Hypothalamus (tissue), 51 donors: ENCODE data around the gene FRMD5.
"Not testable (repeated sequence)": the region's sequence is repeated elsewhere in the genome, so short reads cannot be mapped to it uniquely, and the experiment has no call there.

ENCODE experiments used
- DNase-seq, 51 donors: peaks; one replicate each; lab custom pipeline; 2025; lab: John Stamatoyannopoulos, UW

Gene FRMD5

DNA sequence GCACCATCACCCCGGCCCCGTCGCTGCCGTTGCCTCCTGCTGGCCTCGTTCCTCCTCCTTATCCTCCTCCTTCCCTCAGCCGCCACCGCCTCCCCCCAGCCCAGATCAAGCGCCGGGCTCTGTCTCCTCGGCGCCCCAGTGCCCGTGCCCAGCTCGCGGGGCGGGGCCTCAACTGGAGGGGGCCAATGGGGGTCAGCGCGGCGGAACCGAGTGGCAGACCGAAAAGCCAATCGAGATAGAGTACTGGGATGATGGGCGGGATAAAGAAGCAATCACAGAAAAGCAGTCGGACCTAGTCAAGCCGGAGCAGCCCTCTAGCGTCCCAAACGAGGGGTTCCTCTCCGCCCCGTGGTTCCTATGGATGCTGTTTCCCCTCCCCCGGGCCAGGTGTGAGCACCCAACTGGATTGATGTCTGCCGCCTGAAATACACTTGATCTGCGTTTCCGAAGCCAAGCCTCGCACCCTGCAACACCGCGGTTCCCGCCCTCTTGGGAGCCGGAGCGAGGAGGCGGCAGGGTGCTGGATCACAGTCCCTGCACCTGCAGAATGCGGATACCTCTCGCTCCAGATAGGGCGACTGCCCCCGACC, at the start of gene FRMD5:
Gene FRMD5, minus strand, starts transcription at position 121 of the 590 bp plus-strand sequence.
- DNase-seq: peak; percentile 68 to 97 (median 92)

DNA sequence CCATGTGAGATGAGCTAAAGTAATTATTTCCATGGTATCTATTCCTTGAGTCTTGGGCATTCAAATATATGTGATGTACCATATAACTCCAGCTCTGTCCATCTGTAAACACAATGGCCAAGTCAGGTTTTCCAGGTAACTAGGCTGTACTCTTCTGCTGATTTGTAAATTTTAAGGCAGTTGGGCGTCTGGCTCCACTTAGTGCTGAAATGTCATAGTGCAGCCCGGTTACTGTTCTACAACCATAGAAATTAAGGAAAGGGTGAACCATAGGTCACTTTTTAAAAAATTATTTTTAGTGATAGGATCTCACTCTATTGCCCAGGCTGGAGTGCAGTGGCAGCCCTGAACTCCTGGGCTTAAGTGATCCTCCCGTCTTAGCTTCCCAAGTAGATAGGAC, 48.8 kb upstream of the FRMD5 start:
- DNase-seq: peak in 3 of 51 donors; percentile 1 to 13 (median 8)

DNA sequence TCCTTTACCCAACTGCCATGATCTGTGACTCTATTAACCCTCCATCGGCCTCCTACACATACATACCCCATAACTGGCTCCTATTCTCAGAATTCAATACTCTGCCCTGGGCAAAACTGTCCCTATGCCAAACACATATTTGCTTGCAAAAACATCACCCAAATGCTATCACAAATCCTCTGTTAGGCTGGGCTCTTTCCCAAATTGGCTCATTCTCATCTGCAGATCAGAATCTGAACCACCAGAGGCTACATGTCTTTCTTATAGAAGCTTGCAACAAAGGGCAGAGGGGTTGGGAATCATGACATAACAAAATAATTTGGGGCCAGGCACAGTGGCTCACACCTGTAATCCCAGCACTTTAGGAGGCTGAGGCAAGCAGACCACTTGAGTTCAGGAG, 48.1 kb upstream of the FRMD5 start:
- DNase-seq: no peak

DNA sequence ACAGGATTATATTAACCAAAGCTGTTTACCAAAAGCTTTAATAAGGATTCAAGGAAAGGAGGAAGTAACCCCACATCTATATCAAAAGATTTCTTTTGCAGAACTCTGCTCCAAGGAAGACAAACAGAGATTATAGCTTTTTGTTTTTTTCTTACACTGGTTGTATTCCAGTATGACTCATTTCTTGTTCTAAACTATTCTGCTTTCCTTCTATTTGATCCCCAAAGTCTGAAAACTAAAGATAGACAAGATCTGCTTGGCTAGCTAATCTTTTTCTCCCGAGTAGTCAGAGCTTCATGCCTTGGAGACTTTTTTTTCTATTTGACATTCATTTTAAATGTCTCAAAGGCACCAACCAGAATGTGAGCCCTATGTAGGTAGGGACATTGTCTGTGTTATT, 36.8 kb upstream of the FRMD5 start:
- no peak for DNase-seq

DNA sequence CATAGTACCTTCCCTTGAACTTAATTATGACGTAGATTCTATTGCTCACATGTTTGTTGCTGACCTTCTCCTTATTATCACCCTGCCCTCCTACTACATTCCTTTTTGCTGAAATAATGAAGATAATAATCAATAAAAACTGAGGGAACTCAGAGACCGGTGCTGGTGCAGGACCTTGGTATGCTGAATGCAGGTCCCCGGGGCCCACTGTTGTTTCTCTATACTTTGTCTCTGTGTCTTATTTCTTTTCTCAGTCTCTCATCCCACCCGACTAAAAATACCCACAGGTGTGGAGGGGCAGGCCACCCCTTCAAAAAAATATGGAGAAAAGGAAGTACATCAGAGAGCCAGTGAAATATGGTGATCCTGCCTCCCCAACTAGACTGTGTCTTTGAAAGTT, 34.2 kb upstream of the FRMD5 start:
- not testable (repeated sequence) for DNase-seq

DNA sequence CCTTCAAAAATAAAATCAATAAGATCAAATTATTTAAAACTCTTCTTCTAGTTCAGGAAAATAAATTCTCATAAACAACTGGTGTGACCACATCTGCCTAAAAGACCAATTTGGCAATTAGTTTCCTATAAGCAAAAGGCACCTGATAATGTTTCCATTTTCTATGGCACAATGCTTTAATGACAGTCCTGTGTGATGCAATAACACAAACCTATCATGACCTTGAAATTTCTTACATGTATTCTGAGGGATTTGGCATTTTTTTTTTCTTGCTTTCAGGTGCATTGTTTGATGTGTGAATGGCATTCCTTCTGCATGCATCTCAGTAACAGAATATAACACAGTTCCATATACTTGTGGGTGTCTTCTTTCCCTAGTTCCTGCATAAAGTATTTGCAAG, 32.5 kb upstream of the FRMD5 start:
- no peak for DNase-seq

DNA sequence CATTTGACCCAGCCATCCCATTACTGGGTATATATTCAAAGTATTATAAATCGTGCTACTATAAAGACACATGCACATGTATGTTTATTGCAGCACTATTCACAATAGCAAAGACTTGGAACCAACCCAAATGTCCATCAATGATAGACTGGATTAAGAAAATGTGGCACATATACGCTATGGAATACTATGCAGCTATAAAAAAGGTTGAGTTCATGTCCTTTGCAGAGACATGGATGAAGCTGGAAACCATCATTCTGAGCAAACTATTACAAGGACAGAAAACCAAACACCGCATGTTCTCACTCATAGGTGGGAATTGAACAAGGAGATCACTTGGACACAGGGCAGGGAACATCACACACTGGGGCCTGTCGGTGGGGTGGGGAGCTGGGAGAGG, 31.9 kb upstream of the FRMD5 start:
- not testable (repeated sequence) for DNase-seq

DNA sequence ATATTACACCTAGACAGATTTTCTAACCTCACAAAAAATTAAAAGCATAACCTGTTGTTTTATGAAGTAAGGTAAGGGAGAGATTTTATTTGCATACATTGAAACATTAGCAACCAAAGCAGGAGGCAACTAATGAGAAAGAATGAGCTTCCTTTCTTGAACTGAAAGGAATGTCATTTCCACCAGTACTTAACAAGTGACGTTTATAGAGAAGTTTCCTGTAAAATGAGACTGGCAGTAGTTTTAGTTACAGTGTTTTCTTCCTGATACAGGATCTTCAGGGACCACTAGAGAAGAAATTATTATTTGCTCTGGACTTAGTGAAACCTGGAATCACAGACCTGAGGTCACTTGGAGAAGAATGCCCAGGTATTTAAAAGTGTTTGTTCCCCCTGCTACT, 27.4 kb upstream of the FRMD5 start:
- DNase-seq: no peak

DNA sequence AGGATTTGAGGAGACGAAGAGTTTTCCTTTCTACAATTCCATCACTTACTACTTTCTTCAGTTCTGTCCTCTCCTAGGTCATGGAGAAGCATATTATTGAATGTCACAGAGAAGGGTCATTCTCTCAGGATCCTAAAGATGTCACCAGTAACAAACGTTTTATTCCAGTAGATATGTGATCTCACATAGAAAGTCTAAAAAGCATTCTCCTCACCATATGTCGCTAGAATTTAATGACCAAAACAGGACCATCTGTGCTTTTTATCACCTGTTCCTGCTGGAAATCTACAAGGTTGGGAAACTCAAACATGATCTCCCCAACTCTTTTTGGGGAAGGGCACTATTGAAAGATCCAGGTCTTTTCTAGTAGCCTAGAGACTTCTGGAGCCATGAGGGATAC, 24.0 kb upstream of the FRMD5 start:
- peak in 2 of 51 donors; percentile 3 to 45 for DNase-seq

DNA sequence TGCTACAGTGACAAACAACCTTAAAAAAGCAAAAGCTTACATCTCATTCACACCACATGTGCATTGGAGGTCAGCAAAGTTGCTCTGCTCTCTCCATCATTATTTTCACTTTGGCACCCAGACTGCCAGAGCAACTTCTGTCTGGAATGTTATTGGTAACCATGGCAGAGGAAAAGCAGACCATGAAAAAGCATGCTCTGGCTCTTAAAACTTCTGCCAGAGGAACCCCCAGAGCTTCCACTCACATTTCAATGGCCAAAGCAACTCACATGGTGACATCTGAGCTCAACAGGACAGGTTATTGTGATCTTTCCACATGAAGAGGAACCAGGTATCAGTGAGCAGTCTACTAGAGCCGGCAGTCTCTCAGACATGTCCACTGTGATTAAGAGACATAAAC, 21.9 kb upstream of the FRMD5 start:
- no peak for DNase-seq

DNA sequence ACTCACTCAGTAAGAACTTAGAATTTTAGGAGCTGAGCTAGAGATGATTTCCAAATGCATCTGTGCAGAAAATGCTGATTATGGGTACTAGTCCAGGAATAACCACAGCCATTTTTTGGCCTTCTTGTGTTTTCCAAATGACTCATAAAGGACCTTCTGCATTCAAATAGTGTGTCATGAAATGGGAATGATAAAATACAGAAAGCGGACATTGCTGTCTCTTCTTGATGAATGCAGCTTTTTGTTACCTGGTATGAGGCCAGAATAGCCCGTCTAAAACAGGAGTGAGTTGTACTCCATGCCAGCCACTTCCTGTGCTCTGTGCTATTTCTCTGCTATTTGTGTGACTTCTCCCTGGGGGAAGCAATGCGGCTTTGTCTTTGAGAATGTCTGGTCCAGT, 20.5 kb upstream of the FRMD5 start:
- DNase-seq: peak in 2 of 51 donors; percentile 2 to 4

DNA sequence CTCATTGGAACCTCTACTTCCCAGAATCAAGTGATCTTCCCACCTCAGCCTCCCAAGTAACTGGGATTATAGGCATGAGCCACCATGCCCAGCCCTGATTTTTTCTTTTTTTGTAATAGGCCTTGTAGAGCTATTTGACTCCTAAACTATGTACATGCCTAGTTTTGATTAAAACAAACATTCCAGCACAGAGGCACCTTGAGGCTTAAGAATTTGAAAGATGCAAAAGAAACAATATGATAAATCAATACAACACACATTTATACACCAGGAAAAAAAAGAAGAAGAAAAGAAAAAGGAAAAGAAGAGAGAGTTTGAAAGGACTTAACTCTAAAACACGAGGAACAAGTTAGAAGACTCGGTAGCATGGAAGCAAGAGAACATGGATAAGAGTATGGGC, 13.9 kb upstream of the FRMD5 start:
- no peak for DNase-seq

DNA sequence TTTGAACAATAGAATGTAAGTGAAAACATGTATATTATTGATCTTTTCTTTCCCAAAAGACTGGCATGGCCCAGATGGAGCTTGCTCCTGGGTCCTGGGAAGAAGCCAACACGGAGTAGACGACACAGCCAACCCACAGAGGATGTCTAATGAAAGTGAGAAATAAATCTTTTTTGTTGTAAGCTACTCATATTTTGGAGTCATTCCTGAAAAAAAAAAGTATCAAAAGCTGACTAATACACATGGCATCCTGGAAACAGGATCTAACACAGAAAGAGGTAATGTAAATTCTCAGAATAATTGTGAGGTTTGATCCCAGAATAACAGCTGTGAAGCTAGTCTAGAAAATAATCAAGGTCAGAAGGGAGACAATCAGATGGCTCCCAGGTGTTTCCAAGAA, 12.6 kb upstream of the FRMD5 start:
- peak in 1 of 51 donors; percentile 2 for DNase-seq

DNA sequence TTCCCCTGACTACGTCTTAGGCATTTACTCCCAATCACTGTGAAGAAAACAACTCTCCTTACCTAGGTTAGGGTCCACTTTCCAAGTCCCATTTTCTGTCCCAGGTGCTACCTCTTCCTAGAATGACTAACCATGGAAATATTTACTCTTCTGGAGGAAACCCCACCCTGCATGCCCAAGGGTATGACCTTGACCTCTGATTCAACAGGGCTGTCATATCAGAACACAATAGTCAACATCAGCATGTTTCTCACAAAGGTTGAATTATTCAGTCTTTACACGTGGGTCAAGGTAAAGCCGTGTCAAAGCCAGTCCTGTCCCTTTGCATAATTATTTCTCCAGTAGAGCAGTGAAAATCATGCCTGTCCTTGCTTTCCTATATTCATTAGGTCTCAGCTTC, 4.3 kb upstream of the FRMD5 start:
- DNase-seq: no peak

DNA sequence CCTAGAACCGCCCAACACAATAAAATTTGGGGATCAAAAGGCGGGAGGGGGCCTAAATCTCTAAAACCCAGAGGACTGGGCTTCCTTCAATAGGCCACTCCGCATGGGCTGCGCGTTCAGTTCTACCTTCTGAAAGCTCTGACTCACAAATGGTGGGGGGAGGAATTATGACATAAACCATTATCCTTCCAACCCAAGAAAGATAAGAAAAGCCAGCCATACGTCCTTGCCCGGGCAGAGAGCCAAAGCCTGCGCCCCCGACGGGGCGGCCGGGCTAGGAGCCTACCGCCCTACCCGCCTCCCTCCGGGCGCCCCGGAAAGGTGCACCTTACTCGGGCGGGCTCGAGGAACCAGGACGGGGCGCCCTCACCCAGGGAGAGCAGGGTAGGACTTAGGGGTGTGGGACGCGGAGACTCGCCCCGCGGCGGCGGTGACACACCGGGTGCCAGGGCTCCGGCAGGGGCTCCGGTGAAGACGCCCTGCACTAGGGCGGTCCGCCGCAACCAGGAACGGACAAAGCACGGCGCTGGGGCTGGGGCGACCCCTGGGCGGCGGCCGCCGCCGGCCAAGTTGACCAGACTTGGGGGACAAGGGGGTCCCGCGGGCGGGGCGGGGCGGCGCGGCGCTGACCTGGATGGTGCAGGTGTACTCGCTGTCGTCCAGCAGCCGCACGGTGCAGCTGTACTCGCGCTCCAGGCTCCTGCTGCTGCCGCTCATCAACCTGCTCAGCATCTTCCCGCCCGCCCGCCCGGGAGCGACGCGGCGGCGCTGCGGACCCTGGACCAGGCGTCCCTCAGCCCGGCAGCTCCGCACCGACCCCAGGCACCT, 534 bp downstream of the FRMD5 start:
- DNase-seq: peak in 30 of 51 donors; percentile 17 to 83 (median 57)

DNA sequence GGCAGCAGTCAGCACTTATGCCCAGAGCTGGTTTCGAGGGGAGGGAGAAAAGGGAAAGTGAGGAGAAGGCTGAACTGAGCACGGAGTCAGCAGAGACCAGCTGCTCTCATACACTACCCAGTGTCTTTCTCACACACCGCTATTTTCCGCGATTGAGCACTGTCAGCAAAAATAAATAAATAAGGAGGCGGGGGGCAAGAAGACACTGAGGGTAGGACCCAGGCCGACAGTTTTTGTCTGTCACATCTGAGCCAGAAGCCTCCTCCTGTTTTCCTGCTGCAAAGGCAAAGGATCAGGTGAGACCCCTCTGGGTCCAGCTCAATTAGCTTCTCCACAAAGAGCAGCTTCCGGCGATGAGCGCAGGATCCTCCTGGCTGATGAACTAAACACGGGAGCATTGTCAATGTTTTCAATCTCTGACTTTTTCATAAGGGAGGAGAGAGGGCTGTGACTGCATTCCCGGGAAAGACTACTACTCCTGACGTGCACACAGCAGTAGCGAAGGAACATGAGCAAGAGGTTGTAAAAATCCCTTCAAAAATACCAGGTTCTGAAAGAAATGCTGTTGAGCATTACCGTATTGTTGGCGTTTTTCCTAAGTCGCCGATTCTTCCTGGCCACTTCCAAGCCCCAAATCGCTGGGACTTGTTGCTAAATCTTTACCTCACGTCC, 1.3 kb downstream of the FRMD5 start:
- DNase-seq: peak in 26 of 51 donors; percentile 4 to 75 (median 26)

DNA sequence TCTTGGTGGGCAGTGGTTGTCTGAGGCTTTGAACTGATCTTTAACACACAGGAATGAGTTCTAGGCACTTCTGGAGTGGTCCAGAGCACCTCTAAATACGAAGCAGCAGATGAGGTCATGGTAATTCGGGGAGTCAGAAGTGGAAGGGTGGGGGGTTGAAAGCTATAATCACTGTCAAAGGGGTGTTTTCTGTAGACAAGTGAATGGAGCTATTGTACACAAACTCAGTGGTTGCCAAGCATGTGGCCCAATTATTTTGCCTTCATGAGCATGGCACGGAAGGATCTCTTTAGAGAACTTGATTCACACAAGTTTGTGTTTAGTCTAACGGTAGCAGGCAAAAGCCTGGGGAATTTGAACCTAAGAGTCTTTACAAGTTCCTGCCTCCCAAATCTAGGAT, 6.3 kb downstream of the FRMD5 start:
- peak in 35 of 51 donors; percentile 2 to 88 (median 48) for DNase-seq

DNA sequence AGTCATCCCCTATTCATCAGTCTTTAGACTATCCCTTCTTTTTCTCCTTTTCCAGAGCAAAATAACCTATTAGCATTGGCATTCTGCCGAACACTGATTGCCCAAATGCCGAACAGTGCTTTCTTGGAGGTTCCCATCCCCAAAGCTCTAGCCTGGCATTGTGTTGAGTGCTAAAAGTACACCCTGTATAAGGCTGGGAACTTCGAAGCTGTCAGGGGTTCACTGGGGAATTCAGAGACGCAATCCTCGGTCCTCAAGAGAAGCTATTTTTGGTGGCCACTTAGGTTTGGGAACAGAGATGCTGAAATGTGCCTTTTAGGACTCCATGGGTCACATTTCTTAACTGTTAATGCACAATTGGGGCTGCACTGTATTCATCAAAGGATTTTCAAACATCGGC, 8.4 kb downstream of the FRMD5 start:
- peak in 18 of 51 donors; percentile 1 to 58 (median 12) for DNase-seq

DNA sequence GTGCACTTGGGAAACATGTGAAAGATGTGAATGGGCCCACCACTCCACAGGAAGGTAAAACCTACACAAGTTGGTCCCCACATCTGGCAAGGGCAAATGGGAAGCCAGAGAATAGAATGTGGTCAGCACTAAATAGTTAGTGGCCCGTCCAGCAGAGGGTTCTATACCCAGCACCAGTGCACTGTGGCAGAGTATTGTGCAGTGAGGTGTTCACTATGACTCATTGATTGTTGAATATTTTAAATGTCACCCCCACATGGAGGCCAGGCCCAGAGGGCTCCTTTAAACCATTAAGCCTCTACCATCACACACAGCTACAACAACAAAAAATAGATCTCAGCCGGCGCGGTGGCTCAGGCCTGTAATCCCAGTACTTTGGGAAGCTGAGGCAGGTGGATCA, 11.7 kb downstream of the FRMD5 start:
- DNase-seq: no peak

DNA sequence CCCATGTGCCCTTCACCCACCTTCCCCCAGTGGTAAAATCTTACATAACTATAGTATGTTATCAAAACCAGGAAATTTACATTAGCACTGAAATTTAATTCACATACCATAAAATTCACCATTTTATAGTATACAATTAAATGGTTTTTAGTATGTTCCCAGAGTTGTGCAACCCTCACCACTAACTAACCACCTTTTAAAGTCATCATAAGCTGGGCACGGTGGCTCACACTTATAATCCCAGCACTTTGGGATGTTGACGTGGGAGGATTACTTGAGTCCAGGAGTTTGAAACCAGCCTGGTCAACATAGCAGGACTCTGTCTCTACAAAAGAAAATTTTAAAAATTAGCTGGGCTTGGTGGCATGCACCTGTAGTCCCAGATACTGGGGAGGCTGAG, 13.7 kb downstream of the FRMD5 start:
- no peak for DNase-seq

DNA sequence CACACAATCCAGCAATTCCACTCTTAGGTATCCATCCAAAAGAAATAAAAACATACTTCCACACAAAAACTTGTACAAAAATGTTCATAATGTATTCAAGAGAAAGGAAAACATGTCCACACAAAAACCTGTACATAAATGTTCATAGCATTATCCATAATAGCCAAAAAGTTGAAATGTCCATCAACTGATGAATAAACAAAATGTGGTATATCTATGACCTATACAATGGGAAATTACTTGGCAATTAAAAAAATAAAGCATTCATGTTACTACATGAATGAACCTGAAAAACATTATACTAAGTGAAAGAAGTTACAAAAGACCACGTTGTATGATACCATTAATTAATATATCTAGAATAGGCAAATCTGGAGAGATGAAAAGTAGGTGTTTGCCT, 17.9 kb downstream of the FRMD5 start:
- DNase-seq: no peak

DNA sequence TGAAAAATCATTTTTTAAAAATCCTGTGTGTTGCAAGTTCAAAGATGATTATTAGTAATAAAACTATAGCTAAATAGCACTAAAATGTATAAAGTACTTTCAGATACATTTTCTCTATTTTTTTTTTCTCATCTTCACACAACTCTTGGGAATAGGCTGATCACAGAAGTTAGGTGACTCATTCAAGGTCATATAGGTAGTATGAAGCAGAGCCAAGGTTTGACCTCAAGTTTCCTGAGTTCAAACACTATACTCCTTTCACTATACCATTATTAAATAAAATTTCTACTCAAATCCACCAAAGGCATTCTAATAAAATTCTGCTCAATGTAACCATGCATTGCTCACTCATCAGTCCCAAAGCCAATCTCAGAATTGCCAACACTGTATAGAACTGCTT, 21.3 kb downstream of the FRMD5 start:
- no peak for DNase-seq
